HepG2 (cell line): ENCODE results near the gene TRAP1. TPM values are rescaled to one million over a fixed set of nuclear protein-coding genes. Genes with fewer than 3 reads are reported as not detected.

Source experiments
- CEBPB ChIP-seq: IDR thresholded peaks from 2 replicates; pipeline ENCODE4 v1.6.1; 2011; ENCODE audit warnings: low read depth, low read length, improper control_type of control experiment, borderline replicate concordance
- FOSL2 ChIP-seq: sonication (generic); formaldehyde crosslinking; IDR thresholded peaks from 2 replicates; pipeline ENCODE4 v1.4.0; 2020; ENCODE audit warnings: missing genetic modification reagents
- KMT2B ChIP-seq: IDR thresholded peaks from 2 replicates; pipeline ENCODE4 v1.6.1; 2016; ENCODE audit warnings: missing genetic modification reagents, missing compliant biosample characterization
- MEIS2 ChIP-seq: sonication (generic); formaldehyde crosslinking; IDR thresholded peaks from 2 replicates; pipeline ENCODE4 v1.9.0; 2021; ENCODE audit warnings: mild to moderate bottlenecking, missing genetic modification reagents
- PHF5A ChIP-seq: IDR thresholded peaks from one replicate; pipeline ENCODE4 v1.6.1; 2018; ENCODE audit warnings: low read depth, missing genetic modification reagents; ENCODE audit not compliant: unreplicated experiment
- SOX6 ChIP-seq, 2 experiments: fragments of 450-650 bp in 1 of 2; sonication (generic) in 1 of 2; formaldehyde crosslinking in 1 of 2; IDR thresholded peaks; 2 replicates each; pipeline versions ENCODE4 v1.4.0 to v1.6.1; 2017 to 2020; ENCODE audit warnings: antibody characterized with exemption in 1 of 2, mild to moderate bottlenecking in 1 of 2, missing genetic modification reagents in 1 of 2
- ZFAT ChIP-seq: sonication (generic); formaldehyde crosslinking; conservative IDR thresholded peaks from 2 replicates; pipeline ENCODE4 v1.8.1; 2023; ENCODE audit warnings: missing genetic modification reagents, inconsistent platforms
- ZNF792 ChIP-seq: IDR thresholded peaks from 2 replicates; pipeline ENCODE4 v1.6.1; 2016
- polyA plus RNA-seq, 8 experiments: library from polyadenylated mRNA; depleted of rRNA in 3 of 8; stranded (reverse) in 7 of 8; unstranded in 1 of 8; fragments of >200 nt; fragmentation: Illumina TruSeq in 4 of 8; extraction: Trizol in 4 of 8; gene quantifications; 2 replicates each; pipeline versions ENCODE4 v1.2.1 to v1.2.3, GENCODE V29; 2011 to 2016; ENCODE audit warnings: low read depth in 4 of 8, missing spikeins in 1 of 8, mixed read lengths in 1 of 8; ENCODE audit not compliant: insufficient read depth in 1 of 8
- total RNA-seq, 5 experiments: library from RNA; depleted of rRNA; stranded (reverse); fragments of >200 nt; fragmentation: Illumina TruSeq; extraction: Trizol; gene quantifications; 2 replicates each; pipeline ENCODE4 v1.2.3, GENCODE V29; 2016; ENCODE audit warnings: low read depth in 1 of 5
- TF ChIP-seq, protein P1 (sequence below), 2 experiments: fragments of 450-650 bp in 1 of 2; sonication (generic) in 1 of 2; formaldehyde crosslinking in 1 of 2; IDR thresholded peaks; 2 replicates each; pipeline versions ENCODE4 v1.6.1 to v1.8.0; 2016 to 2022; ENCODE audit warnings: antibody characterized with exemption in 1 of 2, mild to moderate bottlenecking in 1 of 2, missing genetic modification reagents in 1 of 2
- TF ChIP-seq, protein P2 (sequence below): sonication (generic); formaldehyde crosslinking; IDR thresholded peaks from 2 replicates; pipeline ENCODE4 v1.8.0; 2022; ENCODE audit warnings: missing genetic modification reagents, mild to moderate bottlenecking, inconsistent platforms, borderline replicate concordance
- TF ChIP-seq, protein P3 (sequence below): sonication (generic); formaldehyde crosslinking; IDR thresholded peaks from 2 replicates; pipeline ENCODE4 v1.5.0; 2020; ENCODE audit warnings: missing genetic modification reagents
- TF ChIP-seq, protein P4 (sequence below): sonication (generic); formaldehyde crosslinking; IDR thresholded peaks from 2 replicates; pipeline ENCODE4 v1.4.0; 2020; ENCODE audit warnings: missing genetic modification reagents, mild to moderate bottlenecking, borderline replicate concordance

The TRAP1 gene
- total and polyA plus RNA-seq, 2 of the 13 experiments (the other 11 are each of a cell fraction or from before 2014, with no cell fraction given) = 127 to 240 TPM

DNA sequence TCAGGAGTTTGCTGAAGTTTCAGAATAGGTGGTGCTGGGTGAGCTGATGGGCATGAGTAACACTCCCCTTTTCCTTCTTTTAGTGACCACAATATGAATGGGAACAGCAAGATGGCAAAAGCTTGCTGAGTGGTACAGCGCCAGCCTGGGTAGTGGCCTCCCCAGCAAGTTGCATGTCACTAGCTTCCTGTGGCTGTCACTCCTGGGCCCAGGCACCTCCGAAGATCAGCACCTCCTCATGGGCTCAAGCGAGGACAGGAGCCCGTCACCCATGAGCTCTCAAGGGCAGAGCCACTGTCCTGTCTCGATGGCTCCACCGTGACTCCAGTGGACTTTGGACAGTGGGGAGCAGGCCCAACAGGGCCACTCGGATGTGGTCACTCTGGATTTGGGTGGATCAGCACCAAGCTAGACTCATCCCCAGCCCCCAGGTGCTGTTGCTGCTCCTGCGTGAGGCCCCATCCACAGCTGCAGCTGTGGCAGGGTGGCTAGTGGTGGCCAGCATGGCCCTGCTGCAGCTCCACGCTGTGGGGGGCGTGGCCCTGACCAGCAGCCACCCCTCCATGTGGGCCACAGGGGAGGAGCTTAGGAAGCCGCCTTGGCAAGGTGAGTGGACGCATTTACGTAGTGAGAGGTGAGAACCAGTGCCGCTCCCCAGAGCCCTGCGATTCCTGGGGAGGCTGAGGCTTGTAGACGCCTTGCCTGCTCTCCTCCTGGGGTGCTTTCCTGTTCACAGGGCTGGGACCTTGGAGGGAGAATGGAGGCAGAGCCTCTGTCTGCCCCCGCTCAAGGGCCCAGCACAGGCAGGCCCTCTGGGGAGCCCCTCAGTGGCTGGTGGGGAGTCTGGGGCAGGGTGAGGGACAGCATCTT is 76.5 kb downstream of the TRAP1 start (continued):
- TF ChIP-seq, protein P1, sequence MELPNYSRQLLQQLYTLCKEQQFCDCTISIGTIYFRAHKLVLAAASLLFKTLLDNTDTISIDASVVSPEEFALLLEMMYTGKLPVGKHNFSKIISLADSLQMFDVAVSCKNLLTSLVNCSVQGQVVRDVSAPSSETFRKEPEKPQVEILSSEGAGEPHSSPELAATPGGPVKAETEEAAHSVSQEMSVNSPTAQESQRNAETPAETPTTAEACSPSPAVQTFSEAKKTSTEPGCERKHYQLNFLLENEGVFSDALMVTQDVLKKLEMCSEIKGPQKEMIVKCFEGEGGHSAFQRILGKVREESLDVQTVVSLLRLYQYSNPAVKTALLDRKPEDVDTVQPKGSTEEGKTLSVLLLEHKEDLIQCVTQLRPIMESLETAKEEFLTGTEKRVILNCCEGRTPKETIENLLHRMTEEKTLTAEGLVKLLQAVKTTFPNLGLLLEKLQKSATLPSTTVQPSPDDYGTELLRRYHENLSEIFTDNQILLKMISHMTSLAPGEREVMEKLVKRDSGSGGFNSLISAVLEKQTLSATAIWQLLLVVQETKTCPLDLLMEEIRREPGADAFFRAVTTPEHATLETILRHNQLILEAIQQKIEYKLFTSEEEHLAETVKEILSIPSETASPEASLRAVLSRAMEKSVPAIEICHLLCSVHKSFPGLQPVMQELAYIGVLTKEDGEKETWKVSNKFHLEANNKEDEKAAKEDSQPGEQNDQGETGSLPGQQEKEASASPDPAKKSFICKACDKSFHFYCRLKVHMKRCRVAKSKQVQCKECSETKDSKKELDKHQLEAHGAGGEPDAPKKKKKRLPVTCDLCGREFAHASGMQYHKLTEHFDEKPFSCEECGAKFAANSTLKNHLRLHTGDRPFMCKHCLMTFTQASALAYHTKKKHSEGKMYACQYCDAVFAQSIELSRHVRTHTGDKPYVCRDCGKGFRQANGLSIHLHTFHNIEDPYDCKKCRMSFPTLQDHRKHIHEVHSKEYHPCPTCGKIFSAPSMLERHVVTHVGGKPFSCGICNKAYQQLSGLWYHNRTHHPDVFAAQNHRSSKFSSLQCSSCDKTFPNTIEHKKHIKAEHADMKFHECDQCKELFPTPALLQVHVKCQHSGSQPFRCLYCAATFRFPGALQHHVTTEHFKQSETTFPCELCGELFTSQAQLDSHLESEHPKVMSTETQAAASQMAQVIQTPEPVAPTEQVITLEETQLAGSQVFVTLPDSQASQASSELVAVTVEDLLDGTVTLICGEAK (IDR thresholded peaks at IDR 0.05) = no peak
- TF ChIP-seq, protein P1 (CRISPR knock-in tag; IDR thresholded peaks at IDR 0.05) = no peak
- TF ChIP-seq PHF5A (CRISPR knock-in tag) (peak; percentile 26), FOSL2 (CRISPR knock-in tag) (no peak), ZNF792 (CRISPR knock-in tag) (0 out of 2 replicates have a peak, but pooled peaks have one; percentile 7), SOX6 (IDR thresholded peaks at IDR 0.05) (no peak), SOX6 (CRISPR knock-in tag; IDR thresholded peaks at IDR 0.05) (no peak), KMT2B (no peak), MEIS2 (CRISPR knock-in tag) (no peak), ZFAT (CRISPR knock-in tag) (no peak), CEBPB (no peak)
- TF ChIP-seq, protein P2, sequence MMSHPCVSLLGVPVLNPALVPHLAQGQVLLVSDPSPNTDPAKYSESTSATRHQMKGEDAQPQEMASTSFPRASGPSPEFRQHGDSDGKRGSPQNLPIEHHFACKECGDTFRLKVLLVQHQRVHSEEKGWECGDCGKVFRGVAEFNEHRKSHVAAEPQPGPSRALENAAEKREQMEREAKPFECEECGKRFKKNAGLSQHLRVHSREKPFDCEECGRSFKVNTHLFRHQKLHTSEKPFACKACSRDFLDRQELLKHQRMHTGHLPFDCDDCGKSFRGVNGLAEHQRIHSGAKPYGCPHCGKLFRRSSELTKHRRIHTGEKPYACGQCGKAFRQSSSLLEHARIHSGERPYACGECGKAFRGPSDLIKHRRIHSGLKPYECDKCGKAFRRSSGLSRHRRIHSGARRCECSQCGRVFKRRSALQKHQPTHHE (CRISPR knock-in tag) = no peak
- TF ChIP-seq, protein P3, sequence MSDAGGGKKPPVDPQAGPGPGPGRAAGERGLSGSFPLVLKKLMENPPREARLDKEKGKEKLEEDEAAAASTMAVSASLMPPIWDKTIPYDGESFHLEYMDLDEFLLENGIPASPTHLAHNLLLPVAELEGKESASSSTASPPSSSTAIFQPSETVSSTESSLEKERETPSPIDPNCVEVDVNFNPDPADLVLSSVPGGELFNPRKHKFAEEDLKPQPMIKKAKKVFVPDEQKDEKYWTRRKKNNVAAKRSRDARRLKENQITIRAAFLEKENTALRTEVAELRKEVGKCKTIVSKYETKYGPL (CRISPR knock-in tag) = no peak
- TF ChIP-seq, protein P4, sequence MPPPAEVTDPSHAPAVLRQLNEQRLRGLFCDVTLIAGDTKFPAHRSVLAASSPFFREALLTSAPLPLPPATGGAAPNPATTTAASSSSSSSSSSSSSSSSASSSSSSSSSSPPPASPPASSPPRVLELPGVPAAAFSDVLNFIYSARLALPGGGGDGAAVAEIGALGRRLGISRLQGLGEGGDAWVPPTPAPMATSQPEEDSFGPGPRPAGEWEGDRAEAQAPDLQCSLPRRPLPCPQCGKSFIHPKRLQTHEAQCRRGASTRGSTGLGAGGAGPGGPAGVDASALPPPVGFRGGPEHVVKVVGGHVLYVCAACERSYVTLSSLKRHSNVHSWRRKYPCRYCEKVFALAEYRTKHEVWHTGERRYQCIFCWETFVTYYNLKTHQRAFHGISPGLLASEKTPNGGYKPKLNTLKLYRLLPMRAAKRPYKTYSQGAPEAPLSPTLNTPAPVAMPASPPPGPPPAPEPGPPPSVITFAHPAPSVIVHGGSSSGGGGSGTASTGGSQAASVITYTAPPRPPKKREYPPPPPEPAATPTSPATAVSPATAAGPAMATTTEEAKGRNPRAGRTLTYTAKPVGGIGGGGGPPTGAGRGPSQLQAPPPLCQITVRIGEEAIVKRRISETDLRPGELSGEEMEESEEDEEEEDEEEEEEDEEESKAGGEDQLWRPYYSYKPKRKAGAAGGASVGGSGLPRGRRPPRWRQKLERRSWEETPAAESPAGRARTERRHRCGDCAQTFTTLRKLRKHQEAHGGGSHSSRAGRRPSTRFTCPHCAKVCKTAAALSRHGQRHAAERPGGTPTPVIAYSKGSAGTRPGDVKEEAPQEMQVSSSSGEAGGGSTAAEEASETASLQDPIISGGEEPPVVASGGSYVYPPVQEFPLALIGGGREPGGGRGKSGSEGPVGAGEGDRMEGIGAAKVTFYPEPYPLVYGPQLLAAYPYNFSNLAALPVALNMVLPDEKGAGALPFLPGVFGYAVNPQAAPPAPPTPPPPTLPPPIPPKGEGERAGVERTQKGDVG (CRISPR knock-in tag) = 0 out of 2 replicates have a peak, but pooled peaks have one; percentile 33
